Hematopoietic multipotent progenitor cell treated with erythropoietin and hydrocortisone succinate and interleukin-3 and kit ligand, for 15 days (in vitro differentiated cells): ENCODE measurements around the gene TCF4.

ENCODE experiments used
- DNase-seq: peaks from one replicate; pipeline ENCODE4 v3.0.0-alpha.2; 2015; ENCODE audit warnings: low spot score

The TCF4 gene

GRCh38 chr18:55349685-55350084 lies 238.3 kb downstream of the TCF4 start:
- DNase-seq: no peak

DNA sequence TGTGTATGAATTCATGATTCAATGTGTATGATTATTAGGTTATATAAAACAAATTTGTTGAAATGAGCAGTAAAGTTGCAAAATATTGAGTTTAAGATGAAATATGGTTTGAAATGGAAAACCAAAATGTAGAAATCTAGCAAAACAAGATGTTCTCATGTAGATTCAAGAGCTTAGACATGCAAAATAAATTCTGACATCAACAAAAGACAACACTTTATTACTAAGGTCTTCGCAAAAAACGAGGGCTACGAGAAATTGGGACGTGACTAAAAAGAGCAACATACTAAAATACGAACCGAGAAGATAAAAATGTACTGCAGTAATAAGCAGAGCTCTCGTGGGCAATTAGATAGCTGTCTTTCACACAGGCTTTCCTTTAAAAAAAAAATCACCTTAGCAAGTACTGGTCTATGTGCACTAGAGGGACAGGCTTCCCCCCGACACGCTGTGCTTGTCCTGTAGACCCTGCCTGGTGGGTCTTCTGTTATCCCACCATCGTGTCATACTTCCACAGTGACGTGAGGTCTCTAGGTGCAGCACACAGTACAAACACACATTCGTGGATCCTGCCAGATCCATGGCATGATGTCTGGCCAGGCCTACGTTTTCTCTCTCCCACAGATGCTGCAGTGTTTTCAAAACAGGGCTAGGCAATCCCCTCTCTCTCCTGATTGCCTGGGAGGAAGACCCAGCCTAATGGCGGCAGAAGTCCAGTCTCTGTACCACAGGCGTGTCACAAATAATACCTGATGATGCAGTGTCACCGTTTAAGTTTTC lies 240.8 kb downstream of the TCF4 start:
- DNase-seq: no peak

DNA sequence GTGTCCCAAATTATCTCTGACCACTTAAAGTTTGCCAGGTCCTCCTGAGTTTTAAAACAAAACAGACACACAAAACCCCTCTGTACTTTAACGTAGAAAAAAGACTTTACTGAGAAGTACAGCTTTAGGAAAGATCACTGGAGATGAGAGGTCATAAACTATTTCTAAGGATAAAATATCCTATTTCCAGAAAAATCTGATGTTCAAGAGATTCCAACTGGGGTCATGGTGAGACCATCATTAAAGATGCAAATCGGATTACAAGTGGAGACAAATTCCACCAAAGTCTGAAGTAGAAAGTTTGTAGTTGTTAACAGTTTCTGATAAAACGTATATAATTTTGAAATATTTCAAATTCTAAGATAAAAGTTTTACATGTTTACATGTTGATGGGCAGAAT lies 241.6 kb downstream of the TCF4 start:
- DNase-seq: no peak

DNA sequence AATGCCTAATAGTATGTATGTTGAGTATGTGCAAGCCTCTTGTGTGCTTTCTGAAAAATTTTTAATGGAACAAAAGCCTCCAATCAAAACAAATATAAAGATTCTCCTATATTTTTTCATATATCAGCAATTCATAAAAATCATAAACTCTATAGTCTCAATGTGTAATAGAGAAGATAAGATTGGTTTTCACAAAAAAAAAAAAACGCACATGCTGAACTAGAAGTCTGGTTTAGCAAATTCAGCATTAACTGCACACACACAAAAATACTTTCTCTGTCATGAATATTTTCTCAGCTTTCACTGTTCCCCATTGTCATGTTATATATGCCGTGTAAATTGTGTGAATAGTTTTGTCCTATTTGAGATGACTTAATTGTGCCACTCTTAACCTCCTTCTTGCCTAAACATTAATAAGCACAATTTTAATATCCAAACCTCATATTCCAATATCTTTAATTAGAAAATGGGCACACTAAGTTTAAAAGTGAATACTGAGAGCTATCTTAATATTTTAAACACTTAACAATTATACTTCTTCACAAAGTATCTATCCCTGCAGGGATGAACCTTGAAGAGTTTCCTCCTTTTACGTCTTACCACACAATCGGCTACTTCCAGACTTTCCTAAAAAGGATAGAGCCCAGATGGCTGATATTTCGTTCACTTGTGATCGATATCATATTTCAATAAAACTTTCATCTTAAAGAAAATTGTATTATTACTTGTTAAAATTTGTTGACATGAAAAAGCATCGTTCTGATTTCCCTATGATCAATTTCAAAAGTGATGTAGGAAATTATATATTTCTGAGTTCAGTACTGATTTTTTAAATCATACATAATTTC lies 242.7 kb downstream of the TCF4 start:
- no peak for DNase-seq

DNA sequence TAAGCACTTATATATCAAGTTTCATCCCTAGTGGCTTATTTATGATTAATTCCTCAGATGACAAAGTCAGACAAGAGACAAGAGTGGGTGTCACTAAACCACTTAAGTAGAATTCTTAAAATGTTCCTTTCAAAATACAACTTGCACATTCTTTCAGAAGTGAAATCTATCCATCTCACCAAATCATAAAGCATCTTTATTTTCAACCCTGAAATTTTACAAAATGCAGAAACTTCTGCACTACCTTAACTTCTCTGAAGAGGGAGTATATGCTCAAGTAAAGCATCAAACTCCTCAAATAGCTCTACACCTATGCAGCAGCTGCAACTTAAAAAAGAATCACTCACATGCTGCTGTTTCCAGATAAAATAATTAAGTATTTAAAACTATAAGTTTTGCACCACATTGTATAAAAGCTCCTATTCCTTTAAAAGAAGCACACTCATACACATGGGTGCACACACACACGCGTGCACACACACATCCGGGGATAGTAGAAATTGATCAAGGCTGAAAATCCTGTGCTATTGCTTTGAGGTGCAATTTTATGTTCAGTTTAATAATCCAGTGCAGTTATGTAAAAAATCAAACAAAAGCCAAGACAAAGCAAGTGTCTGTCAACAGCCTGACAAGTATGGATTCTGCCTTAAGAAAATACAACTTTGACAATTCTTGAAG lies 244.5 kb downstream of the TCF4 start:
- DNase-seq: no peak

GRCh38 chr18:55340998-55341397 lies 247.0 kb downstream of the TCF4 start:
- DNase-seq: no peak

DNA sequence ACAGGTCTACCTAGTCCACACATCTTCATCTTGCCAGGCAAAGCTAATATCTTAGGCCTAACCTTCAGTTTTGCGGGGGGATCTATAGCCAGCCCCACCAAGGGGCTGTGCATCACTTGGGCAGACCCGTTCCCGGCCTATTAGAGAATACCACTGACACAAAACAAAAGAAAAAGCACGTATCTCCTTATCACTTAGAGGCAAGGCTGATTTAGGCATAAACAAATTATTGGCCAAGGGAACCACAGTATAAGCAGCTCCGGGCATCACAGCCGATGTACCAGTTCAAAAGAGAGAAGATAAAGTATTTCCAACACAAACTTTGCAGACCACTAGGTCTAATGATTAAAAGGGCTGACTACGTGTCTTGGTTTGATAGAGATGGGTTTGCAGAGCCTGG lies 248.0 kb downstream of the TCF4 start:
- DNase-seq: no peak

DNA sequence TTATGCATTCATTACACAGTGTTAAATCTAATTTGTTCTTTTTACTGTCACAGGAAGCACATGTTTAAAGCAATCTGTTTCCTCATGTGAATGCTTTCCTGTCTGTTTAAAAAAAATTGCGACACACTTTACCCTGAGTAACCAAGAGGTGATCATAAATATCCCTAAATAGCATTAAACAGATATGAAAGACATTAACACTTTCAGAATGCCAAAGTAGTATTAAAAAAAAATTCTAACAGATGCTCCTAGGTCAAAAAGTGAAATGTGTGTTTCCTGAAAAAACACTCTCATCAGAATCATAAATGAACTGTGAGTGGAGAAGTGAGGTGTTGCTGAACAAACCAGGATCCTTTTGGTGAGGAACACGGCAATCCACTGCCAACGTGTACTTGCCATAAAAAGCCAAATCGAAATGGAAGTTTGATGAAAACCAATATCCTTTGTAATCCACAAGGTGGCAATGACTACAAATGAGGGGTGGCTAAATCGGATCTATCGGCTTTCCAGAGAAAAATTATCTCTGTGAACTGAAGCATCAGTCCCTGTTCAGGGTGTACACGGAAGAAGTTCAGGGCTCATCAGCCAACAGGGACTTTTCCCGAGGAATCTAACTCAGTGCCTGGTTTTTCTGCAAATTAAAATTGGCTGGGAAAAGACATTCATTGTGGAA lies 248.9 kb downstream of the TCF4 start:
- no peak for DNase-seq

DNA sequence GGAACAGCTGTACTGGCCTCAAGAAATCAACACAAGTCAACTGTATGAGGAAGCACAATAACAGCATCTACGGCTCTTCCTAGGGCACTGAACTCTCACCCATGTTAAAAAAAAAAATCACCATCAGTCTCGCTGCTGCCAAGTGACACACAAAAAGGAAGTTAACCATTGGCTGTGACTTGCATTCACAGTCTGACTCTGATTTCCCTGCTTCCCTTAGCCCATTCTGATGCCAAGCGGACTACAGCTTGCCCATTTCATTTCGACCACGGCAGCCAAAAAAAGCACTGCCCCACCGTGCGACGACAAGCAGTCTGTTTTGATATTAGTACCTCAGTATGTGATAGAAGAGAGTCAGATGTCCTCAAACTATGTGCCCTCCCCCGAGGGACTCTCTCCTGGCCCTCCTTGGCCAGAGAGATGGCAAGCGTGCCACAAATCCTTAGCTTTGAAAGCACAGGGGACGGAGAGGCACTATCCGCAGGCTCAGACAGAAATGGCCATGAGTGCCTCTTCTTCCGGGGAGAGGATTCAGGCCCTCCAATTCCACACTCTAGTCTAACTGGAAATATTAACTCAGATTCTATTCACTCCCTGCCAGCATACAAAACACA lies 250.0 kb downstream of the TCF4 start:
- DNase-seq: no peak

GRCh38 chr18:55337138-55337537 lies 250.9 kb downstream of the TCF4 start:
- DNase-seq: no peak

DNA sequence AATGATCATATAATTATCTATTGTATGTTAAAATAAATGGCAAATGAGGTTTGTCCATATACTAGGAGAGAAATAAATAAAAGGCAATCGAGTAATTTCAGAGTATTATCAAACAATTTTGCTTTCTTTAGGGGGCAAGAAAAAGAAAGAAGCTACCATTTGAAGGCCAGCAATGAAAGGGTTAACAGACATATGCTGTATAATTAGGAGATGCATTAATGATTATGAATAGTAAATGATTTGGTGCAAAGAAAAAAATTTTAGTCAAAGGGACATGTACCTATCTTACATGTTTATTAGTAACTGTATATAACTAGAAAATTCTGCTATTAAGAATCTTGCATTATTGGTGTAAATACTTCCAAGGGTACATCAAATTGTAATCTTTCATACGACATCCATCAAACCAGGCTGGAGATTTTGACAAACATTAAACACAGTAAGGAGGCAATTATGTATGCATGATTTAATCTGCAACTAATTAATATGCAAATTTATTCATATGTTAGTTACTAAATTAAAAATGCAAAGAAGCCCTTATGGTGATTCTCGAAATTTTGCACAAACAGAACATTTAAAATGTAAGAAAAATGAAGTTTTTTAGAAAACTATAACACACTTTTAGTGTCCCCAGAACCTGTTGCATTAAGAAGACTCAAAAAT lies 251.4 kb downstream of the TCF4 start:
- no peak for DNase-seq

GRCh38 chr18:55334875-55335274 lies 253.1 kb downstream of the TCF4 start:
- DNase-seq: no peak

DNA sequence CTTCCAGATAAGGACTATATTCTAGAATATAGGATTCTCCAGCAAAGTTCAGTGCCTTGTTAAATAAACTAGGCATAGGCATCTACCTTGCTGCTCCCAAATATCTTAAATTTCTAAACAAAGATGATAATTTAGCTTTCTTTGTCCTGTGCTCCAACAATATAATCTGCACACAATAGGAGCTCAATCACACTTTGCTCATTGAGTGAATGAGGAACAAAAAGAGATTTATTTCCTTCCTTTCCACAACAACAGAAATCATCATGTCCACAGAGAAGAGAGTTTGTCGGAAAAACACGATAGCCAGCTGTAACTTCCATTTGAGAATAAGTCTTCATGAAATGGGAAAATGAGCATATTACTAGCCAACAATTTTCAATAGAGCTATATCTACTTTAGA lies 256.7 kb downstream of the TCF4 start:
- no peak for DNase-seq

GRCh38 chr18:55328301-55328700 lies 259.7 kb downstream of the TCF4 start:
- no peak for DNase-seq

DNA sequence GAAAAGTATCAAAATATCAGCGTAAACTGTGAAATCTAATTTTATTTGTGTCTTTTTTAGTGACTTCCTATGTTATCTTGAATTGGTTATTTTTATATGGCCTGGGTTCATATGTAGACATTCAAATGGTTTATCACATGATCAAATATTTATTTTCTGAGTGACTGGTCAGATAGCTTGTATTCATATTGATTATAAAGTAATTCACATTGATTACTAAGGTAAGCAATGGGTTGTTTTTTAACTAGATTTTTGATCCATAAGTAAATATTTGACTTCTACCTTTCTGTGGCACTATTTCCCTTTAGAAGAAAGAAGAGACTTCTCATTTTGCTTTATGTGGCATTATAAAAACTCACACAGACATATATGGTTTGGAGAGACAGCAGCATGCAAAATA lies 260.5 kb downstream of the TCF4 start:
- DNase-seq: no peak

DNA sequence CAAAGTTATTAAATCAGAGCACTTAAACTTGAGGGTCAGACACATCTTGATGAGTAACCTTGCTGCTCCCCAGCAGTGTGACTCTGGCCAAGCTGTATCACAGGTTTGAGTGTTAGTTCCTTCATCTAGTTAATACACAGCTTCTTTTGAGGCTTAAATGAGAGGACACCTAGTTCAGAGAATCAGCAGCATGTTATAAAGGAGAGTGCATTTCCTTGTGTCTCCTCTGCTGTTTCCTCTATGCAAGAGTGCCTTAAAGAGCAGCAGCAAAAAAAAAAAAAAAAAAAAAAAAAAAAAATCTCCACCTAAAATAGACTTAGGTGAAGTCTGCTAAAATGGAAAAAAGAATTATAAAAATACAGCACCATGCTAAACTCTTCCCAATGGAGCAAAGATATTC lies 261.9 kb downstream of the TCF4 start:
- DNase-seq: no peak

GRCh38 chr18:55324166-55324565 lies 263.8 kb downstream of the TCF4 start:
- no peak for DNase-seq

DNA sequence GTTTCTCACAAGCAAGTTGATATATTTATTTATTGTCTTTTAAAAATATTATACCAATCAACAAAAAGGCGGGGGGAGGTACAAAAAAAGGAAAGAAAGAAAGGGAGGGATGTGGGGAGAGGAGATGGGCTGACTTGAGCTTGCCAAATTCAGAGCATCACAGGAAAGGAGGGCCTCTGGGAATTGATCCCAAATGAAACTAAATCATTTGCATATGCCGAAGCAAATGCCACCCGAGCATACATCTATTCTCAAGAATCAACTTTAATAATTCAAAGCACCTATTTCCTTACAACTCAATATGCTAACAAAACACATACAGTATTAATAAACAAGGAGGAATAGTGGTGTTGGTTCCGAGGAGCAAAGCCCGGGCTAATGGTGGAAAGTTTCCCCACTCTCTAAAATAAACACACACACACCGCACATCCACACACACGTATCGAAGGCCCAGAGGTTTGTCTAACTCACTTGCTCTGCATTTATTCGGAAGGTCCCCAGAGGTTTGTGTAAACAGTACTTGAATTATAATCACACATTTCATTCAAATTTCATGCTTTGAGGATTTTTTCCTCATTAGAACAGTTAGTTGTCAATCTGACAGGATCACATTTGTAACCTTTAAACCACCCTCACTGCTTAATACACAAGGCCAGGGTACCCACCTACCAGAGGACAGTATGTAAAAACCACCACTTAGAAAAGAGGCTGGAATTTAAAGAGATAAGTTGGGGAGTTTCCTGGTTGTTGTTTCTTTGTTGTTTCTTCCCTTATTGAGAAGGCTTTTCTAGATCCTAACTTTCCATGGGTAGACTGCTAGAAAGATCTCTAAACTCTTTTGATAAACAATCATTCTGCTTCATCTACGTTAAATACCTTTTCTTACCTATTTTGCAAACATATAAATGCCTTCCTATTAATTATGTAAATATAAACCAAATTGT lies 264.7 kb downstream of the TCF4 start:
- DNase-seq: no peak

GRCh38 chr18:55322178-55322735 lies 265.7 kb downstream of the TCF4 start:
- DNase-seq: peak; percentile 53
